AG09309 (cell line): ENCODE data around the gene UBE2D4.

Experiments
- DNase-seq: peaks from one replicate; pipeline ENCODE4 v3.0.0-alpha.2; 2010; ENCODE audit warnings: low read depth
- H3K4me3 ChIP-seq: 2 replicates; pipeline ENCODE4 v1.5.1; 2011; ENCODE audit warnings: mild to moderate bottlenecking, low read depth, low read length, moderate library complexity; ENCODE audit not compliant: control insufficient read depth
- CTCF ChIP-seq: IDR thresholded peaks from 2 replicates; pipeline ENCODE4 v1.5.1; 2011; ENCODE audit warnings: mild to moderate bottlenecking, low read depth, low read length, inconsistent platforms; ENCODE audit not compliant: insufficient read depth, control insufficient read depth; ENCODE audit errors: missing control alignments

UBE2D4 gene

GRCh38 chr7:43943417-43944187, 17.4 kb downstream of the UBE2D4 start:
- DNase-seq: no peak
- no peak for TF ChIP-seq CTCF

GRCh38 chr7:43944286-43944685, 18.1 kb downstream of the UBE2D4 start:
- H3K4me3 ChIP-seq: no peak overlapping the region
- TF ChIP-seq CTCF: no peak
- DNase-seq: no peak

More at GRCh38 chr7:43943417-43944187, 17.4 kb downstream of the UBE2D4 start:
- no peak overlapping the region for H3K4me3 ChIP-seq

- no peak overlapping the region for H3K4me3 ChIP-seq
- TF ChIP-seq CTCF: no peak
- DNase-seq: no peak
Observed at GRCh38 chr7:43952028-43952427, 25.8 kb downstream of the UBE2D4 start.

DNA sequence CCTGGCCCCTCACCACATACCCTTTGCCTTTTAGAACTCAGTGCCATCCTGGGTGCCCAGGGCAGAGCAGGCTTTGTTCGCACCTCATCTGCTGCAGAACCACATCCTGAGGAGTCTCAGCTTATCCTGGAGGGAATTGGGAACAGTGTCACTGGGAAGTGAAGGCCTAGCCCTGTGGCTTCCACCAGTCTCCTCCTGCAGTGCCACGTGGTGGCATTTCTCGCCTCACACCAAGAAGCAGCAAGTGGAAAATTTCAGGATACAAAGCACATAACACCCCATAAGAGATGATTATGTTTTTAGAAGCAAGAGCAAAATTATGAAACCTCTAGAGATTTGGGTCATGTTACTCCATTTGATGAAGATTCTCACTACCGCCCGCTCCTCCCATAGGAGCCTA, 26.8 kb downstream of the UBE2D4 start:
- no peak for DNase-seq
- H3K4me3 ChIP-seq: no peak overlapping the region
- no peak for TF ChIP-seq CTCF

- peak; percentile 8 for DNase-seq
- H3K4me3 ChIP-seq: no peak overlapping the region
- TF ChIP-seq CTCF: peak; percentile 70
Observed at GRCh38 chr7:43954524-43955228, 28.4 kb downstream of the UBE2D4 start.

GRCh38 chr7:43956027-43956426, 29.8 kb downstream of the UBE2D4 start:
- no peak overlapping the region for H3K4me3 ChIP-seq
- no peak for DNase-seq
- no peak for TF ChIP-seq CTCF
